SK-N-SH (cell line): ENCODE measurements around the gene SLC22A23.

Source experiments
- CTCF ChIP-seq: fragments of 200-600 bp; sonication (generic); IDR thresholded peaks from 2 replicates; pipeline ENCODE4 v1.6.1; 2017; ENCODE audit warnings: antibody characterized with exemption, mild to moderate bottlenecking, moderate library complexity
- FOSL2 ChIP-seq: IDR thresholded peaks from 2 replicates; pipeline ENCODE4 v1.4.0; 2012; ENCODE audit warnings: low read depth, mild to moderate bottlenecking, moderate library complexity, borderline replicate concordance
- GABPA ChIP-seq: IDR thresholded peaks from 2 replicates; pipeline ENCODE4 v1.4.0; 2012; ENCODE audit warnings: low read depth, mild to moderate bottlenecking
- JUND ChIP-seq: IDR thresholded peaks from 2 replicates; pipeline ENCODE4 v1.4.0; 2012
- POLR2AphosphoS5 ChIP-seq: IDR thresholded peaks from 2 replicates; pipeline ENCODE4 v1.6.1; 2012; ENCODE audit warnings: low read depth, low read length
- REST ChIP-seq: IDR thresholded peaks from 2 replicates; pipeline ENCODE4 v1.6.1; 2012; ENCODE audit warnings: mild to moderate bottlenecking, low read depth, low read length, moderate library complexity
- RFX5 ChIP-seq: IDR thresholded peaks from 2 replicates; pipeline ENCODE4 v1.6.1; 2012; ENCODE audit warnings: mild to moderate bottlenecking, improper control_type of control experiment, low read length
- RXRA ChIP-seq: IDR thresholded peaks from 2 replicates; pipeline ENCODE4 v1.4.0; 2012; ENCODE audit warnings: low read depth, mild to moderate bottlenecking, borderline replicate concordance
- TCF12 ChIP-seq: IDR thresholded peaks from 2 replicates; pipeline ENCODE4 v1.4.0; 2012
- TEAD4 ChIP-seq: IDR thresholded peaks from 2 replicates; pipeline ENCODE4 v1.4.0; 2012; ENCODE audit warnings: mild to moderate bottlenecking, borderline replicate concordance; ENCODE audit not compliant: insufficient read depth

- TF ChIP-seq TCF12: no peak
- no peak for TF ChIP-seq RFX5
- no peak for TF ChIP-seq GABPA
- TF ChIP-seq POLR2AphosphoS5: no peak
- no peak for TF ChIP-seq CTCF
- TF ChIP-seq FOSL2: no peak
- no peak for TF ChIP-seq JUND
- no peak for TF ChIP-seq RXRA
- TF ChIP-seq TEAD4: no peak
- TF ChIP-seq REST: no peak
These were observed 27.6 kb downstream of the SLC22A23 start for GRCh38 chr6:3429211-3429610.
